ENCODE data around the gene ITGB1BP1.

Gene ITGB1BP1

GRCh38 chr2:9385841-9386240 is 37.5 kb downstream of the ITGB1BP1 start:
- no peak for DNase-seq (ENCODE audit: low read depth in 1 of 2, low spot score in 1 of 2)
- H3K27ac ChIP-seq (replicated peaks): no peak overlapping the region
- TF ChIP-seq GABPA (IDR thresholded peaks at IDR 0.05; ENCODE audit: low read depth) (no peak), SPI1 (IDR thresholded peaks at IDR 0.05; ENCODE audit: borderline replicate concordance, low read depth) (no peak), POLR2AphosphoS5 (IDR thresholded peaks at IDR 0.05; ENCODE audit: low read depth) (no peak), CTCF (IDR thresholded peaks at IDR 0.05; ENCODE audit: insufficient read depth, low read length) (no peak)
- TF ChIP-seq, protein P1, sequence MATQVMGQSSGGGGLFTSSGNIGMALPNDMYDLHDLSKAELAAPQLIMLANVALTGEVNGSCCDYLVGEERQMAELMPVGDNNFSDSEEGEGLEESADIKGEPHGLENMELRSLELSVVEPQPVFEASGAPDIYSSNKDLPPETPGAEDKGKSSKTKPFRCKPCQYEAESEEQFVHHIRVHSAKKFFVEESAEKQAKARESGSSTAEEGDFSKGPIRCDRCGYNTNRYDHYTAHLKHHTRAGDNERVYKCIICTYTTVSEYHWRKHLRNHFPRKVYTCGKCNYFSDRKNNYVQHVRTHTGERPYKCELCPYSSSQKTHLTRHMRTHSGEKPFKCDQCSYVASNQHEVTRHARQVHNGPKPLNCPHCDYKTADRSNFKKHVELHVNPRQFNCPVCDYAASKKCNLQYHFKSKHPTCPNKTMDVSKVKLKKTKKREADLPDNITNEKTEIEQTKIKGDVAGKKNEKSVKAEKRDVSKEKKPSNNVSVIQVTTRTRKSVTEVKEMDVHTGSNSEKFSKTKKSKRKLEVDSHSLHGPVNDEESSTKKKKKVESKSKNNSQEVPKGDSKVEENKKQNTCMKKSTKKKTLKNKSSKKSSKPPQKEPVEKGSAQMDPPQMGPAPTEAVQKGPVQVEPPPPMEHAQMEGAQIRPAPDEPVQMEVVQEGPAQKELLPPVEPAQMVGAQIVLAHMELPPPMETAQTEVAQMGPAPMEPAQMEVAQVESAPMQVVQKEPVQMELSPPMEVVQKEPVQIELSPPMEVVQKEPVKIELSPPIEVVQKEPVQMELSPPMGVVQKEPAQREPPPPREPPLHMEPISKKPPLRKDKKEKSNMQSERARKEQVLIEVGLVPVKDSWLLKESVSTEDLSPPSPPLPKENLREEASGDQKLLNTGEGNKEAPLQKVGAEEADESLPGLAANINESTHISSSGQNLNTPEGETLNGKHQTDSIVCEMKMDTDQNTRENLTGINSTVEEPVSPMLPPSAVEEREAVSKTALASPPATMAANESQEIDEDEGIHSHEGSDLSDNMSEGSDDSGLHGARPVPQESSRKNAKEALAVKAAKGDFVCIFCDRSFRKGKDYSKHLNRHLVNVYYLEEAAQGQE (IDR thresholded peaks at IDR 0.05; ENCODE audit: insufficient replicate concordance, low read depth): no peak

DNA sequence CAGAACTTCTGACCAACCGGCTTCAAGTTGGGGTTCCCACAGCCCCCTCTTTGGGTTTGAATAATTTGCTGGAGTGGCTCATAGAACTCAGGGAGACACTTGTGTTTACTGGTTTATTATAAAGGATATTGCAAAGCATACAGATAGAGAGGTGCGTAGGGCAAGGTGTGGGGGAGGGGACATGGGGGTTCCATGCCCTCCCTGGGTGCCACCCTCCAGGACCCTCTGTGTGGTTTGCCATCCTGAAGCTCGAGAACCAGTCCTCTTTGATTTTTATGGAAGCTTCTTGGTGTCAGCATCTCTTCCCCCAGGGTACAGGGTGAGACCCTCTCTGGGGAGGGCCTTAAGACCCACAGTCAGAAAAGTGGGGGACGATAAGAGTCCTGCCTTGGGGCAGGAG is 38.8 kb downstream of the ITGB1BP1 start:
- TF ChIP-seq SPI1 (IDR thresholded peaks at IDR 0.05; ENCODE audit: borderline replicate concordance, low read depth) (no peak), POLR2AphosphoS5 (IDR thresholded peaks at IDR 0.05; ENCODE audit: low read depth) (no peak)
- H3K4me3 ChIP-seq (replicated peaks; ENCODE audit: insufficient read depth, low read length): no peak overlapping the region
- no peak overlapping the region for H3K27ac ChIP-seq (replicated peaks)
- no peaks in the 10 kb centered on the region for H3K27me3 ChIP-seq (ENCODE audit: insufficient read depth, poor library complexity, severe bottlenecking)
- DNase-seq (ENCODE audit: low read depth in 1 of 2, low spot score in 1 of 2): no peak

More at GRCh38 chr2:9385841-9386240, 37.5 kb downstream of the ITGB1BP1 start:
- H3K27me3 ChIP-seq (ENCODE audit: insufficient read depth, poor library complexity, severe bottlenecking): no peaks in the 10 kb centered on the region
- H3K4me3 ChIP-seq (replicated peaks; ENCODE audit: insufficient read depth, low read length): no peak overlapping the region

GRCh38 chr2:9382604-9383235 is 40.6 kb downstream of the ITGB1BP1 start:
- TF ChIP-seq, protein P1 (IDR thresholded peaks at IDR 0.05; ENCODE audit: insufficient replicate concordance, low read depth): no peak
- TF ChIP-seq POLR2AphosphoS5 (IDR thresholded peaks at IDR 0.05; ENCODE audit: low read depth) (no peak), CTCF (IDR thresholded peaks at IDR 0.05; ENCODE audit: insufficient read depth, low read length) (no peak), GABPA (IDR thresholded peaks at IDR 0.05; ENCODE audit: low read depth) (no peak), SPI1 (IDR thresholded peaks at IDR 0.05; ENCODE audit: borderline replicate concordance, low read depth) (no peak)
- H3K27me3 ChIP-seq (ENCODE audit: insufficient read depth, poor library complexity, severe bottlenecking): peaks cover under 1% of the 10 kb centered on the region
- no peak for DNase-seq (ENCODE audit: low read depth in 1 of 2, low spot score in 1 of 2)
- no peak overlapping the region for H3K4me3 ChIP-seq (replicated peaks; ENCODE audit: insufficient read depth, low read length)
- no peak overlapping the region for H3K27ac ChIP-seq (replicated peaks)

DNA sequence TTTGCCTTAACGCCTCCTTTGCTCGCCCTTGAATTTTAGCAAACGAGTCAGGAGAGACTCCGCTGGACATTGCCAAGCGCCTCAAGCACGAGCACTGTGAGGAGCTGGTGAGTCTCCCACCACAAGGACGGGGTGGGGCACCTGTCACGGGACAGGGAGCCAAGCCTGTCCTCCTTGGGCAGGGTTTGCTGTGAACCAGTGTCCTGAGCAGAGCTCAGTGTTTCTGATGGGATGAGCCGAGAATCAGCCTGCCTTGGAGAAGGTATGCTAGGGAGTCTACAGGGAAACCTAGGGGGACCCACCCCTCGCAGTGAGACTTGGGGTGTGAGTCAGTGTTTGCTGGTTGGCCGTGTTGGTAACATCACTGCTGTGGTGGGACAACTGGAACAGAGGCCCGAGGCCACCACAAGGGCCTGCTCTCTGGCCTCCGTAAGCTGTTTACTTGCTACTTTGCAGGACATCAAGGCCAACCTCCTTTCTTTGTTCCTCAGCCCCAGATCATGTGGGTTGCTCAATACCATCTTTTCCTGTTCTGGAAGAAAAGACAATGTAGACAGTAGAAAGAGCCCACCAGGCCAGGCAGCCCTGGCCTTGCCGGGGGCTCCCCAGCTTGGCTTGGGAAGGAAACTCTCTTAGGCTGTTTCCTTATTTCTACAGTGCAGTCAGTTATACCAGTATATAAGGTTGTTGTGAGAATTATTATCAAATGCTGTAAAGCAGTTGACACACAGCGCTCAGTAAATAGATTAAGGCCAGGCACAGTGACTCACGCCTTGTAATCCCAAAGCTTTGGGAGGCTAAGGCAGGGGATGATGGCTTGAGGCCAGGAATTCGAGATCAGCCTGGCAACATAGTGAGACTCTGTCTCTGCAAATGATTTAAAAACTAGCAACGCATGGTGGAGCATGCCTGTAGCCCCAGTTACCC is 42.4 kb downstream of the ITGB1BP1 start:
- H3K27ac ChIP-seq (replicated peaks): no peak overlapping the region
- H3K4me3 ChIP-seq (replicated peaks; ENCODE audit: insufficient read depth, low read length): no peak overlapping the region
- no peak for TF ChIP-seq POLR2AphosphoS5 (IDR thresholded peaks at IDR 0.05; ENCODE audit: low read depth)
- TF ChIP-seq GABPA (IDR thresholded peaks at IDR 0.05; ENCODE audit: low read depth): no peak
- TF ChIP-seq, protein P1 (IDR thresholded peaks at IDR 0.05; ENCODE audit: insufficient replicate concordance, low read depth): no peak
- no peak for TF ChIP-seq CTCF (IDR thresholded peaks at IDR 0.05; ENCODE audit: insufficient read depth, low read length)
- no peak for TF ChIP-seq SPI1 (IDR thresholded peaks at IDR 0.05; ENCODE audit: borderline replicate concordance, low read depth)
- no peak for DNase-seq (ENCODE audit: low read depth in 1 of 2, low spot score in 1 of 2)
- peaks cover 3% of the 10 kb centered on the region for H3K27me3 ChIP-seq (ENCODE audit: insufficient read depth, poor library complexity, severe bottlenecking)

Measured in HL-60 (cell line).